HG03139 (cell line): ENCODE measurements around the gene MIOX.

Source experiments
- ATAC-seq: cut with Tn5 transposase; IDR thresholded peaks from one replicate; pipeline ENCODE4 v1.9.1; 2021; ENCODE audit not compliant: unreplicated experiment

The MIOX gene

GRCh38 chr22:50454556-50455075 is 32.0 kb upstream of the MIOX start:
- no peak for ATAC-seq

- ATAC-seq = no peak
Observed at GRCh38 chr22:50455201-50455600, 31.5 kb upstream of the MIOX start.

GRCh38 chr22:50456026-50456425 is 30.6 kb upstream of the MIOX start:
- ATAC-seq = no peak

GRCh38 chr22:50456466-50457234 is 30.0 kb upstream of the MIOX start:
- ATAC-seq = no peak

- no peak for ATAC-seq
Observed at GRCh38 chr22:50459016-50459415, 27.6 kb upstream of the MIOX start.

DNA sequence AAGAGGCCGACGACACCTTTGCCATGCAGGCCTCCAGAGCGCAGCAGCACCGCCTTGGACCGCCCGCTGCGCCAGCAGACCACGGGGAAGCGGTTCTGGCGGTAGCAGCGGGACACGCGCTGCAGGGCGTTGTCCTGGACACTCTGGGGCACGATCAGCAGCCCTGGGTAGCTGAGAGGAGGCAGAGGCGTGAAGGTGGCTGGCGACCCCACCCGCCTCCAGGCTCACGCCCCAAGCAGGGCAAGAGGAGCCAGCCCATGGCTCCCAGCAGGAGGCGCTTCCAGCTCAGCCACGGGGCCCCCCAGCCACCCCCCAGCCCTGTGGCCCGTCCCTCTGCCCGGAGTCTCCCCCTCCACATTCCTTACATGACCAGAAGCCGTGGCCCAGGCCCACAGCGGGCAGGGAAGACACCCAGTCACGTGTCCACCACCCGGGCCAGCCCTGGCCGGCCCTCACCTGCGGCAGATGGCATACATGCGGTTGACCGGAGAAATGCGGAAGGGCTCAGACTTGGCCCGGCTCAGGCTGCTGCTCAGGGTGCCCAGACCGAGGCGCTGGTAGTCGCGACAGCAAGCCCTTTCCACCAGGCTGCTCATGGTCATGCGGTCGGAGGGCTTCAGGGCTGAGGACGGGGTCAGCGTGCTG is 27.0 kb upstream of the MIOX start:
- no peak for ATAC-seq

DNA sequence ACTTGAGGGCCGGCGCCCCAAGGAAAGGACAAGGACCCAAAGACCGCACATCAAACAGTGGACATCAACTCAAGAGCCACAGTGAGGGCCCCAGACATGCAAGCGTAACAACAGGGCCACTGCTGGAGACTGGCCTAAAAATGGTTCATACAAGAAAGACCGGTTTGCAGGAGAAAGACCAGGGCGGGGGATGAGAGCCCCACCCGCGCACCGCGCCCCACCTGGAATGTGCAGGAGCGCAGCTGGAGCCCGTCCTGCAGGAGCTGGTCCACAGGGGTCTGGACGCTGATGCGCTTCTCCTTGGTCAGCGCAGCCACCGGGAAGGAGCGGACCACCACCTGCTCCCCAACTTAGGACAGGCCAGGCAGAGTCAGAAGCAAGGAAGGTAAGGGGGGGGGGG is 25.7 kb upstream of the MIOX start:
- no peak for ATAC-seq

DNA sequence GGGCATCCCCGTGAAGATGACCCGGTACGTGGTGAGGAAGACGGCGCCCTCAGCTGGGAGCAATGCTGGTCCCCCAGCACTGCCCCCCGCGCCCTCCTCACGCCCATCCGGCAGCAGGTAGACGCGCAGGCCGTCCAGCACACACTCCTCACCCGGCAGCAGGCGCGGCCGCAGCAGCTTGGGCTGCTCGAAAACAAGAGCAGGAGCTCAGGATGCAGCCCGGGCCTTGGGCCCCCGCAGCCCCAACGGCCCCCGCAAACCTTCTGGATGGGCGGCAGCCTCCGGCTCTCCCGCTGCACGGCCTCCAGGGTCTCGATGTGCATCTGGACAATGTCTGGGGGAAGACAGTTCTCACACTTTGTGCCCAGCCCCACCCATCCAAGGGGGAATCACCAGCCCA is 25.1 kb upstream of the MIOX start:
- ATAC-seq = no peak

- ATAC-seq = no peak
Observed at GRCh38 chr22:50461979-50462540, 24.6 kb upstream of the MIOX start.

DNA sequence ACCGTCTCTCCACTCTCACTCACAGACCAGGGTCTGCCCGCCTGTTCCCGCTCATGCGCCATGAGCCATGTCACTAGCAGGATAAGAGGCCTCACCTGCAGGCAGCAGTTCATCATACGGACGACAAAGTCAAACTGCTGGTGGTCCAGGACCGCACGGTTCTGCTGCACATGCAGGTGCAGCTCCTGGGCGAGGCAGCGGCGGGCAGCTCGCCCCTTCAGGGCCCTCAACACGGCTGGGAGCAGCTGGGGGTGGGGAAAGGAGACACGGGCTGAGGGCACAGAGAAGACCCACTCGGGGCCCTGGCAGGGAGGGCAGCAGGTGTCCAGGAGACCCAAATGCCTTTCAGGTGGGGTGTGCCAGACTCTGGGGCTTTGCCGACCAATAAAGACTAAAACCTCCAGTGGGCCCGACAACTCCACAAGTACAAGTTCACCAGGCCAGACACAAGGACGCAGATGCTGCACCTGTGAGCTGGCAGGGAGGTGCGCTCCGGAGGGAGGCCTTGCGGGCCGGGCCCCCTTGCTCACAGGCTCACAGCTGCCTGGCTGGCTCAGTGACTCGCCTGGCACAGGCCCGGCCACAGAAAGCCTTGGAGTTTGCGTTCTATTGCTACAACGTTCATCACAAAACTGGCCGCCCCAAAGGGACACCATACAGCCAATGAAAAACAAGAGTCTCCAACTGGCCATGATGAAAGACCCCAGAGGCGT is 23.3 kb upstream of the MIOX start:
- no peak for ATAC-seq

DNA sequence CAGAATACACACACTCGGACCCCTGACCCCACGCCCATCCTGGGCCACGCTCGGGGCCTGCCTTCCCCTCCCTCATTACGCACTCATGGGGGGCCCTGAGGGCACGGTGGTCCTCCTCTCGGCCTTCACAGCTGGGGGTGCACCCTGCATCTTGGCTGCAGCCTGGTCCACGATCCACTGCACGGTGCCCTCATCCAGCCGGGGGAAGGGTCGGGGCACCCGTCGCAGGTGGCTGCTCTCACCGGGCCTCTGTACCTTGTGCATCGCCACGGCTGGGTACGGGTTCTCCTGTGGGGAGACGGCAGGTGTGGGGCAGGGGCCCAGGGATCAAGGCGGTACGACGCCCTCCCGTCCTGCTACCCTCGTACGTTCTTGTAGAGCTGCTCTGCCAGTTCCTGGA is 22.2 kb upstream of the MIOX start:
- no peak for ATAC-seq

- no peak for ATAC-seq
Observed at GRCh38 chr22:50465066-50465930, 21.4 kb upstream of the MIOX start.

GRCh38 chr22:50467341-50467740 is 19.3 kb upstream of the MIOX start:
- ATAC-seq = no peak

GRCh38 chr22:50467773-50468440 is 18.8 kb upstream of the MIOX start:
- no peak for ATAC-seq

- no peak for ATAC-seq
Observed at GRCh38 chr22:50468626-50469025, 18.0 kb upstream of the MIOX start.

DNA sequence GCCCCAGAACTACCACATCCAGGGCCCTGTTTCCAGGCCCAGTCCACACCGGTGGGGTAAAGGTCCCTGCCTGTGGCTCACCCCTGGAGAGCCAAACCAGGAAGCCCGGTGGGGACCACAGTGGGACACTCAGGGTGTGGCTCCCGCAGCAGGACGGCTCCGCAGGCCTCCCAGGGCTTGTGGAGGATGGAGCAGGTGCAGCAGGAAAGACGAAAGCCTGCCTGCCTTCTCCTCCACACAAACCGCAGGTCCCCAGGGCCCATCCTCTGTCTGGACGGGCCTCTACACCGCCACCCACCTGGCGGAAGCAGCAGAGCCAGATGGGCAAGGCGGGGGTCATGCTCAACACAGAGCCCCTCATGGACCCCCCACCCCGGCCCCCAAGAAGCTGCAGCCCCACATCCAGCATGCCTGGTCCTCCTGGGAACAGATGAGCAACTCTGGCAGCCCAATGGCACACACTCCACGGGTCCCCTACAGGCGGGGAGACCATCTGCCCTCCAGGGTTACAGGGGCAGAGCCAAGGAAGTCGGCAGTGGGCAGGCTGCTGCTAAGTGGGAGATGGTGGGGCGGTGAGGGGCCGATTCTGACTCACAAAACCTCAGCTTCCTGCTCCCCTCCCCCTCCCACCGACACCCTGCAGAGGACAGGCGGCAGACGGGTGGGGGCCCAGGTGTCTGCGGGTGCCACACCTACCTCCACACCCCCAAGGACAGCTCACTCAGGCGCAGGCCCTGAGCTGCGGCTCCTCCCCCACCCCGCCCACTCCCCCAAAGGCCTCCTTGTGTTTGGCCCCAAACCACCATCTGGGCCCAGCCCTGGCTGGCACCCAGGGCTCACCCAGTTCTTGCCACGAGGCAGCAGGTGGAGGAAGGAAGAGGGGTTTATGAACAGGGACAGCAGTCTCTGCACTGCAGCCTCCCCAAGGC is 17.0 kb upstream of the MIOX start:
- peak; percentile 48 for ATAC-seq

GRCh38 chr22:50470491-50470890 is 16.2 kb upstream of the MIOX start:
- no peak for ATAC-seq

GRCh38 chr22:50471197-50471847 is 15.3 kb upstream of the MIOX start:
- ATAC-seq = no peak
